GM19025 (cell line): ENCODE measurements around the gene ERICH2.

Experiments
- ATAC-seq: cut with Tn5 transposase; IDR thresholded peaks from one replicate; pipeline ENCODE4 v1.9.1; 2021; ENCODE audit warnings: mild to moderate bottlenecking, low read depth, moderate library complexity; ENCODE audit not compliant: unreplicated experiment

The ERICH2 gene

GRCh38 chr2:170830166-170830565 lies 60.0 kb downstream of the ERICH2 start:
- ATAC-seq = no peak

- ATAC-seq = no peak
Measured at GRCh38 chr2:170831115-170831514, 60.9 kb downstream of the ERICH2 start.

GRCh38 chr2:170836027-170836426 lies 65.8 kb downstream of the ERICH2 start:
- ATAC-seq = no peak

GRCh38 chr2:170840717-170841210 lies 70.6 kb downstream of the ERICH2 start:
- no peak for ATAC-seq

- no peak for ATAC-seq
Measured at GRCh38 chr2:170842785-170843184, 72.6 kb downstream of the ERICH2 start.

DNA sequence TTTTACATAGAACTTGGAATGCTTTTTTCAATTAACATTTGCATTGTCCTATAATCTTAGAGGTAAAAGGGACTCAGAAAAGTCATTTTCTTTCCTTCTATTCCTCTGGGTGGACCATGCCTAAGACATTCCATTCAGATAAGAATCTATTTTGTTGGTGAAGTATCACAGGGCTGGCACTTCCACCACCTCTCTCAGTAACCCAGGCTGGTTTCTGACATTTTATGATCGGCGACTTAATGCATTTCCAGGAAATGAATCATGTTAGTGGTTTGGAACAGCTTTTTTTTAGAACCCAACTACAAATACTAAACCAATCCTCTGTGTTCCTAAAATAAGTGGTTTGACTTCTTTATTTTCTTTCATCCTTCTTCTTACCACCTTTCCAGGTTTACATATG lies 73.5 kb downstream of the ERICH2 start:
- no peak for ATAC-seq

DNA sequence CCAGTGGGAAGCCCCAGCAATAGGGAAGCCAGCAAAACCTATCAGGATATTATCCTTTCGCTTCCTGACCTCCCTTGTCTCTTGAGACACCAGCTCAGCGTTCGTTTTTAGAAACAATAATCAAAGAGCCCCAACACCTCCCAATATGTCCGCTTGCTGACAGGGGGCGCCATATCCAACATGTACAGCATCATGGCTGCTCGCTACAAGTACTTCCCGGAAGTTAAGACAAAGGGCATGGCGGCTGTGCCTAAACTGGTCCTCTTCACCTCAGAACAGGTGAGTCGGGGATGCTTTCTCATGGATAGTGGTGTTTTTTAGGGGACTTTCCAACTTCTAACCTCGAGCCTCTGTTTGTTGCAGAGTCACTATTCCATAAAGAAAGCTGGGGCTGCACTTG lies 75.2 kb downstream of the ERICH2 start:
- no peak for ATAC-seq

- ATAC-seq = no peak
Measured at GRCh38 chr2:170846314-170846713, 76.1 kb downstream of the ERICH2 start.

DNA sequence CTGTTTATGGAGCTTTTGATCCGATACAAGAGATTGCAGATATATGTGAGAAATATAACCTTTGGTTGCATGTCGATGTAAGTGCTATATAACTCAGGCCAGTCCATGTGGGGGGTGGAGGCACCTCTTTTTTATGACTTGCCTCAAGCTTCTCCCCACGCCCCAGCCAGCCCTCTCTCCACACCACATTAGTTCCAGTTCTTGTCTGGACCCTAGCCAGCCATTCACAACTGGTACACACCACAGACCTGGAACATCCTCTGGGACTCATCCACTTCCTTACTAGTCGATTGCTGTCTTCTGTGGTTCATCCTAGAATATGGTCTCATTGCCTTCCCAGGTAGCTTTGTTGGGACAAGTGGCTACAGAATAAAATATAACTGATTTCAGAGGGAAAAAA lies 77.5 kb downstream of the ERICH2 start:
- no peak for ATAC-seq
